ENCODE measurements around the gene DOCK9.

The DOCK9 gene, protein sequence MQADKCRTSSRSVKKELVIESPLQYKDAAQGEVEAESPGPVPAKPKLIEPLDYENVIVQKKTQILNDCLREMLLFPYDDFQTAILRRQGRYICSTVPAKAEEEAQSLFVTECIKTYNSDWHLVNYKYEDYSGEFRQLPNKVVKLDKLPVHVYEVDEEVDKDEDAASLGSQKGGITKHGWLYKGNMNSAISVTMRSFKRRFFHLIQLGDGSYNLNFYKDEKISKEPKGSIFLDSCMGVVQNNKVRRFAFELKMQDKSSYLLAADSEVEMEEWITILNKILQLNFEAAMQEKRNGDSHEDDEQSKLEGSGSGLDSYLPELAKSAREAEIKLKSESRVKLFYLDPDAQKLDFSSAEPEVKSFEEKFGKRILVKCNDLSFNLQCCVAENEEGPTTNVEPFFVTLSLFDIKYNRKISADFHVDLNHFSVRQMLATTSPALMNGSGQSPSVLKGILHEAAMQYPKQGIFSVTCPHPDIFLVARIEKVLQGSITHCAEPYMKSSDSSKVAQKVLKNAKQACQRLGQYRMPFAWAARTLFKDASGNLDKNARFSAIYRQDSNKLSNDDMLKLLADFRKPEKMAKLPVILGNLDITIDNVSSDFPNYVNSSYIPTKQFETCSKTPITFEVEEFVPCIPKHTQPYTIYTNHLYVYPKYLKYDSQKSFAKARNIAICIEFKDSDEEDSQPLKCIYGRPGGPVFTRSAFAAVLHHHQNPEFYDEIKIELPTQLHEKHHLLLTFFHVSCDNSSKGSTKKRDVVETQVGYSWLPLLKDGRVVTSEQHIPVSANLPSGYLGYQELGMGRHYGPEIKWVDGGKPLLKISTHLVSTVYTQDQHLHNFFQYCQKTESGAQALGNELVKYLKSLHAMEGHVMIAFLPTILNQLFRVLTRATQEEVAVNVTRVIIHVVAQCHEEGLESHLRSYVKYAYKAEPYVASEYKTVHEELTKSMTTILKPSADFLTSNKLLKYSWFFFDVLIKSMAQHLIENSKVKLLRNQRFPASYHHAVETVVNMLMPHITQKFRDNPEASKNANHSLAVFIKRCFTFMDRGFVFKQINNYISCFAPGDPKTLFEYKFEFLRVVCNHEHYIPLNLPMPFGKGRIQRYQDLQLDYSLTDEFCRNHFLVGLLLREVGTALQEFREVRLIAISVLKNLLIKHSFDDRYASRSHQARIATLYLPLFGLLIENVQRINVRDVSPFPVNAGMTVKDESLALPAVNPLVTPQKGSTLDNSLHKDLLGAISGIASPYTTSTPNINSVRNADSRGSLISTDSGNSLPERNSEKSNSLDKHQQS (N-terminal part only)

GRCh38 chr13:98977568-98978265 is at the start of gene DOCK9:
TSS of gene DOCK9 (minus strand) at chr13:98978064. CDS start at chr13:98977909, 155 bp downstream.
- DNase-seq (ENCODE audit: low read depth in 3 of 3): no peak

DNA sequence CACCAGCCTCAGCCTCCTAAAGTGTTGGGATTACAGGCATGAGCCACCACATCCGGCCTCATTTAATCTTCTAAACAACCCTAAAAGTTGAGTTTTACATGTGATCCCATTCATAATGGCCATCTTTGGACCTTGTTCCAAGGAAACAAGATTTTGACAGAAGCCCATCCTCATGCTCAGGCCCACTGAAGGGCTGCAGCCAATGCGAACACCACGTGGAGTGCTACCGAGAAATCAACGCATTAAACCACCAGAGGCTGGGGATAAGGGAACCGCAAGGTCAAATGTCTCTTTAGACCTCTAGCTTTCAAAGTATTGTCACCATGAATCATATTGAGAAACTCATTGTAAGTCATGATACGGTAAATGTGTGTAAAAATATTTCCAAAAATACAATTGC is 49.4 kb upstream of the DOCK9 start:
- DNase-seq (ENCODE audit: low read depth in 3 of 3): peak in 1 of 3 experiments; percentile 21

- no peak for DNase-seq (ENCODE audit: low read depth in 3 of 3)
Measured at GRCh38 chr13:99022941-99023340, 45.1 kb upstream of the DOCK9 start.

- DNase-seq (ENCODE audit: low read depth in 3 of 3): no peak
Measured at GRCh38 chr13:99018418-99019180, 40.7 kb upstream of the DOCK9 start.

DNA sequence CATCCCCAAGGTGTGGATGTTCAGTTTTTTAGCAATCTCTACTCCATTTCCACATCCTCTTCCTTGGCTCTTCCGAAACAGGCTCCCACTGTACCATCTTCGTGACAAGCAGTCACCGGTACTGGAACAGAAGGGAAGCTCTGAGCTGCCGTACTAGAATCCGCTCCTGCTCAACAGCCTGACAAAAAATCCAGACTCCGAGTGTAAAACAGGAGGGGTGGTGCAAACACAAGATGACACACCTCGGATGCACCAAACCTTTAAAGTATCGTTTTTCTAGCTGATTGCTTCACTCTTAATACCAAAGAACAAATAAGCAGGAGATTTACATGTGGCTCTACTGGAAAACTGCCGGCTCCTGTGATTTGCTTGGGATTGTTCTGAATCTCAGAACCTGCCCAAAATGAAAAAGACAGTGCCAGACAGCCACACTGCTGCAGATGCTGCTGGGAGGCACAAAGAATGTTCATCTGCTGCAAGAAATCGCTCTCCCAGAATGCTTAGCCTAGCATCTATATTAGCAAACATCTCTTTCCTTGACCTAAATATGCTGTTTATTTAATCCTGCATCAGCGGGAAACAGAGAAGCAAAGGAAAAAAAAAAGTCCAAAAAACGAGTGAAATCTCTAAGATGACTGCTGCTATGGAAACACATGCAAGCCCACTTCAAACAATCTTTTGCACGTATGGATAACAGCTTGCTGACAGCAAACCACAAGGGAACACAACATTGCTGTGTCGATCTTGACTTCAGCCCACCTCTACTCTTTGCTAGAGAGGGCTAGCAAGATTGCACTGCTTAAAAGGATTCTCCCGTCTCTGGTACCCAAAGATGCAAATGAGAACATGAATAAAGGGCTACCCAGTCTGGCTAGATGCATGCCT is 38.0 kb upstream of the DOCK9 start:
- DNase-seq (ENCODE audit: low read depth in 3 of 3): no peak

DNA sequence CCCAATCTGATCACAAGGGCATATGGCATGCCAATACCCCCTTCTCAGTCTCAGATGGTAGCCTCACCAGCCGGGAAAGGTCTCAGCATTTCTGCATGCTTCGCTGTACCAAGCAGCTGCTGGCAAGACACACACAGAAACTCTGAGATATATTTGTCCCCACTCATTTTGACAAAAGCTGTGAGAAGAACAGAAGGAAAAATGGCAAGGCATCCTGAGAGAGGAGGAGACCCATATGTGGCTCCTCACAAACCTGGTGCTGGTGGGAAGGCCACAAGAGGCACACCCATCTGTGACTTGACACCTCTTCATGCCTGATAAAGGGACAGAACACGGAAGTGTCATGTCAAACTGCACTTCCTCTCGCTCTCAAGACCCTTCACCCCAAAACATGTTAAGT is 36.7 kb upstream of the DOCK9 start:
- no peak for DNase-seq (ENCODE audit: low read depth in 3 of 3)

DNA sequence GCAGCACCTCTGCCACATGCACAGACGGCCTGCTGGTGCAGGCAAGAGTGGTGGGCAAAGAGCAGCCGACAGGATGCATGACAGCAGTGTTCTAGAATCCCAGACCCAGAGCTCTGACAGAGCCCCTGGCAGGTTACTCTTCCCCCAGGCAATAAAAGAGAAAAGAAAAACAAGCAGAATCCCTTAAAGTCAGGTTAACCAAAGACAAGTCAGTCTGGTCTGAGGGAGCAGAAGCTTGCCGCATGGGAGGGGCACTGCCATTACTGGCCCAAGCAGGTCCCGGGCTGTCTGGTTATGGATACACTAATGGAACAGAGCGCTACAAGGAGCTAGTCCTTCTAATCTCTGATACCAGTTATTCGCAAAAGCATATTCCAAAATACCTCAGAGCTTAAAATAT is 36.1 kb upstream of the DOCK9 start:
- DNase-seq (ENCODE audit: low read depth in 3 of 3): no peak

DNA sequence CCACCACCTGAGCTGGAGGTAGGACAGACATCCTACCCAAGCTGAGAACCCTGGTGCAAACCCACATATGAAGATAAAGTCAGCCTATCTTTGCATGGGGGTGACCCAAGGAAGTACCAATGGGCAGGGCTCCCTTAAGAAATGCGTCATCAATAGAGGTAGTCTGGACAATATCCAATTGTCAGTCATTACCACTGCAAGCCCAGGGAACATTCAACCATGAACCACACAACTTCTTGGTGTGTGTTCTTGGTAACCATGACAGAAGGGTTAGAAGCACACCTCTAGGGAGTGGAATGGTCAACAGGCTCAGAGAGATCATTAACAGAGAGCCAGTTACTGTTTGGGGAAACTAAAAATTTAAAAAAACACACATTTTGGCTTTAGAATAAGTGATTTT is 34.7 kb upstream of the DOCK9 start:
- no peak for DNase-seq (ENCODE audit: low read depth in 3 of 3)

GRCh38 chr13:99009987-99010551 is 32.2 kb upstream of the DOCK9 start:
- no peak for DNase-seq (ENCODE audit: low read depth in 3 of 3)

DNA sequence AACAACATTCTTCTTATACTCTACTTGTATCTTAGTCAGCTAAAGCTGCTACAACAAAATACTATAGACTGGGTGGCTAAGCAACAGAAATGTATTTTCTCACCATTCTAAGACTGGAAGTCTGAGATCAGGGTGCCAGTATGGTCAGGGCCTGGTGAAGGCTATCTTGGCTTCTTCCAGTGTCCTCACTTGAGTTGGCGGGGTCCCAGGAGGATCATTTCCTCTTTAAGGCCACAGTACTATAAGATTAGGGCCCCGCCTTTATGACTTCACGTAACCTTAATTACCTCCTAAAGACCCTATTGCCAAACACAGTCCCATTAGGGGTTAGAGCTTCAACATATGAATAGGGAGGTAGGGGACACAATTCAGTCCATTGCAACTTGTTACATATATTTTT is 30.7 kb upstream of the DOCK9 start:
- no peak for DNase-seq (ENCODE audit: low read depth in 3 of 3)

DNA sequence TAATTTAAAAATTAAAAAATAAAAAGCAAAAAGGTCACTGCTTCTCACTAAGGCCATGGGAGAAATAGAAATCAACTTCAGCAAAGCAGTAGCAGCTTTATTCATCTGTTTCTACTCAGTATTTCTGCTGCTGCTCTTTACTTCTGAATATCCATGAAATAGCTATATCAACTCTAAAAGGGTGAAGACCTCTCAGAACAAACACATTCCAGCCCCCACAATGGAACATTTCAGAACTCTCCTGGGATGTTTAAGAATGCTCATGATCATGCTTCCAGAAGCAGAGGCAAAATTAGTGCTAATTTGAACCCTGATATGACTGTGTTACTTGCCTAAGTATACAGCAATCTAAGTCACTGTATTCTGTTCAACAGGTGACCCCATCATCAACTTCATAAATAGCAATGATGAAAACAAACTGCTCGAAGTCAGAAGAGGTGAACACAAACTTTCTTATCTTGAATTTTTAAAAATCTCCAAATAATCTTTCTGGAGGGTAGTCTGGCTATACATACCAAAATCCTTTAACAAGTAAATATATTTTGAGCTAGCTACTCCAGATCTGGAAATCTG is 29.6 kb upstream of the DOCK9 start:
- DNase-seq (ENCODE audit: low read depth in 3 of 3): no peak

- no peak for DNase-seq (ENCODE audit: low read depth in 3 of 3)
Measured at GRCh38 chr13:99005609-99006008, 27.7 kb upstream of the DOCK9 start.

DNA sequence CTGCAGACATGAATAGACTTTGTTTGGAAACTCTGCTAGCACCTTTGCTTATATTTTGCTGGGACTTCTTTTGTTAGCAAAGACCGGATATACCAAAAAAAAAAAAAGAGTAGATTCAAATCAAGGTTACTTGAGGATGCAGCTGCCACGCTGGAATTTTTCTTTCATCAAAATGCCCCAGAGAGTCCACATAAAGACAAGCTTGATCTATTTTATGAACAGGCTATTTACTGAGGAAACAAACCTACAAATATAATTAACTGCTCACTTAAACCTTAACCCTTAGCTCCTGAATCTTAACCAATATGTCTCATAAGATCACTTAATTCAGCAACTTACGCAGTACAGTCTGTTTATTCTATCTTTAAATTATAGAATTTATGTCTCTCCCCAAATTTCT is 27.1 kb upstream of the DOCK9 start:
- no peak for DNase-seq (ENCODE audit: low read depth in 3 of 3)

- no peak for DNase-seq (ENCODE audit: low read depth in 3 of 3)
Measured at GRCh38 chr13:99003851-99004471, 26.1 kb upstream of the DOCK9 start.

GRCh38 chr13:99003186-99003585 is 25.3 kb upstream of the DOCK9 start:
- no peak for DNase-seq (ENCODE audit: low read depth in 3 of 3)

DNA sequence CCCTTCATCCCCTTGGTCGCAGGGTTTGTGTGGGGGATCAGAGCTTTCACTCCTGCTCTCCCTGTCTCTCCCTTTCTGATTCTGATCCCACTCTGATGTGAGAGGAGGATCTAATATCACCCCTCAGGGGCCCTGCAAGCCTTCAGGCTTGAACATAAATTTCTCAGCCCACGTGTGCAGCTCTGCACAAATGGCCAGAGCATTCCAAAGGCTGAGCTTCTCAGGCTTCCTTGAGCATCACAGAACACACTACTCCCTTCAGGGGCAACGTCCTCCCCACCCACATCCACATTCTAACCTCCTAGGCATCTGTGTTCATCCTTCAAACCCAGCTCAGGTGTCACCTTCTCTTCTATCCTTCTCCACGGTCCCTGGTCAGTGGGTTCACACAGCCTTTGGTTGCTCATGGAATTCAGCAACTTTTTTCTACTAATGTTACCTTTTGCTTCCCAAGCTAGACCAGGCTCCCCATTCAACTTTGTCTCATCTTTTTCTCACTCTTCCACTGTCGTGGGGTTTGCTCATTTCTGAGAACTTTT is 24.4 kb upstream of the DOCK9 start:
- no peak for DNase-seq (ENCODE audit: low read depth in 3 of 3)

DNA sequence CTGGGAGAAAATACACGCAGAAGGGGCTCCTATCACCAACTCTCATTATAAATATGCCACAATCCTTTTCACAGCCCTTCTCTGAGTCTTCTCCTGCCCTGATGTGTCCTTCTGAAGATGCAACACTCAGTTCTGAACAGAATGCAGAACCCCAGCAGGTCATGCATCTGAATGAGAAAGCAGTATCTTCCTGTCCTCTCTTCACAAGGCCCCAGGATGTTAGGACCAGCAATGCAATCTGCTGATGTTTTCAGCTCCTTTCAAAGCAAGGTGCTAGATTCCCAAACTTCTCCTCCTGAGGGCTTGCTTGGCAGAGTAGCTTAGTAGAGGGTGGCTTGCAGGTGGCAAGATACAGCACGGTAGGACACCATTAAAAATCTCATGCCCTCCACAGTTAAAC is 22.3 kb upstream of the DOCK9 start:
- DNase-seq (ENCODE audit: low read depth in 3 of 3): no peak

DNA sequence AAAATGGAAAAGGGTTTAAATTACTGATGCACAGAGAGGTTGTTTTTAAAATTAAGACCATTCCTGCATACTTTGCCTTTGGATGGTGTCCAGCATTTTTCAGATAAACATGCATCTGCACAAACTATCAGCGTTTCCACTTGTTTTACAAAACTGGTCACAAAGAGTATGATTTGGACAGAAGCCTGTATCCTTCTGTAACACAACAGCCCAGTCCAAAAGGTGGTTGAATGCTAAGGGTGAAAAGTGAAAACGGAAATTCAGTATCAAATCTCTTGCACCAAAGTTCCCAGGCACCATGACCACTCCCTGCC is 21.7 kb upstream of the DOCK9 start:
- no peak for DNase-seq (ENCODE audit: low read depth in 3 of 3)
